ENCODE results near the gene AGBL1. TPM values are rescaled to one million over a fixed set of nuclear protein-coding genes. Genes with fewer than 3 reads are reported as not detected.

AGBL1 gene
- total and polyA plus RNA-seq, 2 donors (not counting 3 experiments of a cell fraction or from before 2014, with no cell fraction given), result not detected

DNA sequence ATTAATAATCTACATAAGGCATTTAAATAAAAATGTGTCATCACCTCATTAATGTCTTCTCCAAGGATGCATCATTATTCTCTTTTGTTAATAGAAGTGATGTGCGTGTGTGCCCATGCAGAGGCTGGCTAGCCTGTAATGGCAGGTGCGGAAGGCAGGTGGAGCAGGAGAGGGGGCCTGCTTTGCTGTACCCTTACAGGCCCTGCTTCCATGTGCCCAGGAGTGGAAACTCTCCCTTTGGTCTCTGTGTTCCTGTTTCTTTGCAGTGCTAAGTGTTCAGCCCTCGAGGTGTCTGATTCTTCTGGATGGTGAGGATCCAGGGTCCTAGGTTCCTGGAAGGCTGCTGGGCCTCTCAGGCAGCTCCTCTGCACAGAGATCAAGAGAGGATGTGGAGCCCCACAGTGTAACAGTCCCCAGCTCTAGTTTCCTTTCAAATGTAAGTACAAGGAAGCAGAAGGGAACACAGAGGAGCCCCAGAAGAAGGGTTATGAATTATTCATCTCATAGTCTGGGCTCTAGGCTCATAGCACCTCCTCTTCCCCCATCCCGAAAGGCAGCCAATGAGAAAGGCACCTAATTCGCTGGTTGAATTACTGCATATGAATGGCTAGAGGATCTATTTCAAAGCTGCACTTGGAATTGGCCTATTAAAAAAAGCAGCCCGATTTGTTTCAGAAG, 39.2 kb upstream of the AGBL1 start:
- no peaks in the 10 kb centered on the region for H3K36me3 ChIP-seq (ENCODE audit: control insufficient read depth in 2 of 2, extremely low read depth in 1 of 2, insufficient read depth in 2 of 2, low read length in 2 of 2)
- no peak overlapping the region for H2AFZ ChIP-seq (ENCODE audit: low read depth, low read length)
- no peak for FAIRE-seq
- peaks cover 2% of the 10 kb centered on the region for H3K9me3 ChIP-seq (replicated peaks; ENCODE audit: control insufficient read depth, insufficient read depth, low read length)
- H3K27me3 ChIP-seq (ENCODE audit: control insufficient read depth in 2 of 2, insufficient read depth in 2 of 2, low read length in 2 of 2), result no peaks in the 10 kb centered on the region
- H3K4me1 ChIP-seq (ENCODE audit: control insufficient read depth, extremely low read depth, insufficient read depth, low read length), result no peaks in the 10 kb centered on the region
- no peak for TF ChIP-seq JUN (IDR thresholded peaks at IDR 0.05; ENCODE audit: borderline replicate concordance, insufficient read depth, insufficient read length, low read depth)
- TF ChIP-seq POLR2A (IDR thresholded peaks at IDR 0.05; ENCODE audit: low read depth, low read length), result no peak
- no peak for TF ChIP-seq MYC (IDR thresholded peaks at IDR 0.05; ENCODE audit: low read depth, low read length)
- TF ChIP-seq GATA2 (IDR thresholded peaks at IDR 0.05; ENCODE audit: insufficient read depth, insufficient read length, low read depth, low read length), result no peak
- TF ChIP-seq POLR2AphosphoS5 (IDR thresholded peaks at IDR 0.05; ENCODE audit: insufficient read depth, low read depth, low read length), result no peak
- TF ChIP-seq, protein P1, sequence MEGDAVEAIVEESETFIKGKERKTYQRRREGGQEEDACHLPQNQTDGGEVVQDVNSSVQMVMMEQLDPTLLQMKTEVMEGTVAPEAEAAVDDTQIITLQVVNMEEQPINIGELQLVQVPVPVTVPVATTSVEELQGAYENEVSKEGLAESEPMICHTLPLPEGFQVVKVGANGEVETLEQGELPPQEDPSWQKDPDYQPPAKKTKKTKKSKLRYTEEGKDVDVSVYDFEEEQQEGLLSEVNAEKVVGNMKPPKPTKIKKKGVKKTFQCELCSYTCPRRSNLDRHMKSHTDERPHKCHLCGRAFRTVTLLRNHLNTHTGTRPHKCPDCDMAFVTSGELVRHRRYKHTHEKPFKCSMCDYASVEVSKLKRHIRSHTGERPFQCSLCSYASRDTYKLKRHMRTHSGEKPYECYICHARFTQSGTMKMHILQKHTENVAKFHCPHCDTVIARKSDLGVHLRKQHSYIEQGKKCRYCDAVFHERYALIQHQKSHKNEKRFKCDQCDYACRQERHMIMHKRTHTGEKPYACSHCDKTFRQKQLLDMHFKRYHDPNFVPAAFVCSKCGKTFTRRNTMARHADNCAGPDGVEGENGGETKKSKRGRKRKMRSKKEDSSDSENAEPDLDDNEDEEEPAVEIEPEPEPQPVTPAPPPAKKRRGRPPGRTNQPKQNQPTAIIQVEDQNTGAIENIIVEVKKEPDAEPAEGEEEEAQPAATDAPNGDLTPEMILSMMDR (IDR thresholded peaks at IDR 0.05; ENCODE audit: extremely low read depth in 1 of 2, insufficient read depth in 1 of 2, low read depth in 1 of 2, low read length in 2 of 2), result no peak
- no peak for TF ChIP-seq FOS (IDR thresholded peaks at IDR 0.05; ENCODE audit: borderline replicate concordance, insufficient read depth, low read length)
- TF ChIP-seq EZH2 (IDR thresholded peaks at IDR 0.05; ENCODE audit: borderline replicate concordance, low read depth, low read length, severe bottlenecking), result no peak
- TF ChIP-seq, protein P2, sequence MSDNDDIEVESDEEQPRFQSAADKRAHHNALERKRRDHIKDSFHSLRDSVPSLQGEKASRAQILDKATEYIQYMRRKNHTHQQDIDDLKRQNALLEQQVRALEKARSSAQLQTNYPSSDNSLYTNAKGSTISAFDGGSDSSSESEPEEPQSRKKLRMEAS (IDR thresholded peaks at IDR 0.05; ENCODE audit: insufficient read depth, insufficient read length), result no peak
- intact Hi-C loops (cut with micrococcal nuclease), result no loop called here
- no peak overlapping the region for H3K4me2 ChIP-seq (ENCODE audit: insufficient read depth, low read length)
- dilution Hi-C loops (cut with MboI; ENCODE audit: extremely low pct_ligation_motif_present, low sequenced_read_pairs), result no loop called here
- H3K9me1 ChIP-seq (replicated peaks; ENCODE audit: control insufficient read depth, extremely low read depth, insufficient read depth, low read length), result no peaks in the 10 kb centered on the region
- ChIA-PET CTCF (no interaction called here), POLR2A (no interaction called here)
- H3K79me2 ChIP-seq (ENCODE audit: control insufficient read depth, insufficient read depth, low read length), result no peaks in the 10 kb centered on the region
- no peak overlapping the region for H3K9ac ChIP-seq (replicated peaks; ENCODE audit: extremely low read depth, insufficient read depth, low read length)
- H3K27ac ChIP-seq (ENCODE audit: insufficient read depth, low read depth, low read length), result no peak overlapping the region
- H4K20me1 ChIP-seq (replicated peaks; ENCODE audit: control insufficient read depth, extremely low read depth, insufficient read depth, low read length), result no peaks in the 10 kb centered on the region
- H3K4me3 ChIP-seq (replicated peaks in 1 of 3; ENCODE audit: insufficient read depth in 1 of 3, low read depth in 1 of 3, low read length in 3 of 3), result no peak overlapping the region
- BruUV-seq (replicated peaks), result no TSS peak
- DNase-seq (ENCODE audit: low read depth, low spot score), result no peak

Data from endothelial cell of umbilical vein (primary cell).